HepG2 (cell line): ENCODE results near the gene SH2D3C. TPM values are rescaled to one million over a fixed set of nuclear protein-coding genes. Genes with fewer than 3 reads are reported as not detected.

Experiments
- ATAC-seq: fragments of 200-7000 bp; cut with Tn5 transposase; 3 replicates; pipeline ENCODE4 v1.9.1; 2020; ENCODE audit warnings: mild to moderate bottlenecking, moderate library complexity
- BruUV-seq: library from RNA; stranded (reverse); fragments of 400-500 nt; replicated peaks from 2 replicates; lab custom pipeline; 2021; lab: Mats Ljungman, UMichigan
- CTCF ChIA-PET: fragments of 300-600 bp; formaldehyde crosslinking; extraction: SDS; loops from one replicate; lab custom pipeline; 2021; ENCODE audit warnings: low total read pairs, inconsistent platforms, low intra/inter-chr PET ratio; lab: Yijun Ruan, JAX
- POLR2A ChIA-PET: fragments of 350-600 bp; sonication (Branson Sonifier 250); formaldehyde crosslinking; loops from one replicate; lab custom pipeline; 2020; ENCODE audit warnings: antibody characterized with exemption, inconsistent platforms; lab: Yijun Ruan, JAX
- DNase-seq: peaks from one replicate; pipeline ENCODE4 v3.0.0-alpha.2; 2015; ENCODE audit warnings: low spot score
- FAIRE-seq: peaks from 3 replicates; lab custom pipeline; 2011; peaks lifted over from hg19 to GRCh38; lab: Jason Lieb, UNC
- H2AFZ ChIP-seq: one replicate; pipeline ENCODE4 v1.6.1; 2011; ENCODE audit warnings: low read length, inconsistent platforms
- H3K27ac ChIP-seq: fragments of 300-600 bp; 3 replicates; pipeline ENCODE4 v1.8.0; 2011; ENCODE audit warnings: mixed run types, mild to moderate bottlenecking, mixed read lengths, low read length, inconsistent platforms; ENCODE audit not compliant: insufficient read depth; ENCODE audit errors: extremely low read length
- H3K27me3 ChIP-seq, 2 experiments: fragments of 200-600 bp in 1 of 2; 2 replicates in 1 of 2; 3 replicates in 1 of 2; pipeline versions ENCODE4 v1.6.0 to v1.8.0; 2011; ENCODE audit warnings: low read length in 2 of 2, mild to moderate bottlenecking in 2 of 2, moderate library complexity in 2 of 2, inconsistent platforms in 1 of 2; ENCODE audit not compliant: insufficient read depth in 2 of 2, control insufficient read depth in 1 of 2
- H3K36me3 ChIP-seq, 2 experiments: fragments of 200-600 bp in 1 of 2; replicated peaks in 1 of 2; 2 replicates in 1 of 2; 3 replicates in 1 of 2; pipeline versions ENCODE4 v1.5.1 to v1.8.0; 2011; ENCODE audit warnings: low read length in 2 of 2, inconsistent platforms in 1 of 2; ENCODE audit not compliant: insufficient read depth in 2 of 2, control insufficient read depth in 1 of 2
- H3K4me1 ChIP-seq: 2 replicates; pipeline ENCODE4 v1.5.1; 2012; ENCODE audit warnings: low read length, inconsistent platforms; ENCODE audit not compliant: insufficient read depth
- H3K4me2 ChIP-seq: 2 replicates; pipeline ENCODE4 v1.6.0; 2011; ENCODE audit warnings: low read depth, low read length, inconsistent platforms
- H3K4me3 ChIP-seq, 3 experiments: fragments of 200-600 bp in 1 of 3; sonication (generic), shearing (Covaris generic) in 1 of 3; replicated peaks in 1 of 3; 2 replicates each; pipeline ENCODE4 v1.5.1; 2011 to 2016; ENCODE audit warnings: low read length in 3 of 3, inconsistent platforms in 2 of 3, low read depth in 2 of 3, mild to moderate bottlenecking in 2 of 3, control low read depth in 1 of 3, mixed read lengths in 1 of 3; ENCODE audit not compliant: insufficient read depth in 1 of 3
- H3K79me2 ChIP-seq: one replicate; pipeline ENCODE4 v1.6.1; 2011; ENCODE audit warnings: low read length, inconsistent platforms; ENCODE audit not compliant: insufficient read depth
- H3K9ac ChIP-seq: 2 replicates; pipeline ENCODE4 v1.6.0; 2011; ENCODE audit warnings: mild to moderate bottlenecking, low read depth, low read length, inconsistent platforms; ENCODE audit not compliant: insufficient read depth
- H3K9me3 ChIP-seq: 2 replicates; pipeline ENCODE4 v1.5.1; 2012; ENCODE audit warnings: mild to moderate bottlenecking, low read length
- H4K20me1 ChIP-seq: 2 replicates; pipeline ENCODE4 v1.6.0; 2011; ENCODE audit warnings: inconsistent platforms, mild to moderate bottlenecking, low read length, moderate library complexity; ENCODE audit not compliant: insufficient read depth
- ARNT ChIP-seq: fragments of 450-650 bp; IDR thresholded peaks from 2 replicates; pipeline ENCODE4 v1.6.1; 2017
- ATF7-NPFF ChIP-seq: sonication (generic); formaldehyde crosslinking; IDR thresholded peaks from 2 replicates; pipeline ENCODE4 v1.8.1; 2023; ENCODE audit warnings: mild to moderate bottlenecking, low read depth, missing genetic modification reagents, moderate library complexity
- FIP1L1 ChIP-seq: fragments of 200-400 bp; formaldehyde crosslinking; IDR thresholded peaks from 2 replicates; pipeline ENCODE4 v1.6.1; 2018; ENCODE audit warnings: low read depth, mild to moderate bottlenecking, low read length, moderate library complexity, borderline replicate concordance; ENCODE audit not compliant: insufficient read depth
- MAX ChIP-seq: IDR thresholded peaks from 2 replicates; pipeline ENCODE4 v1.6.1; 2012; ENCODE audit warnings: inconsistent platforms
- NR2C2 ChIP-seq: sonication (generic); formaldehyde crosslinking; IDR thresholded peaks from 2 replicates; pipeline ENCODE4 v1.4.0; 2020; ENCODE audit warnings: missing genetic modification reagents, mild to moderate bottlenecking, moderate library complexity, borderline replicate concordance
- PBX3 ChIP-seq: sonication (generic); formaldehyde crosslinking; IDR thresholded peaks from 2 replicates; pipeline ENCODE4 v1.8.1; 2023; ENCODE audit warnings: missing genetic modification reagents, inconsistent platforms, borderline replicate concordance
- RBFOX2 ChIP-seq: fragments of 200-400 bp; formaldehyde crosslinking; IDR thresholded peaks from 2 replicates; pipeline ENCODE4 v1.6.1; 2017; ENCODE audit warnings: low read depth, mild to moderate bottlenecking, low read length
- SALL1 ChIP-seq: sonication (generic); formaldehyde crosslinking; IDR thresholded peaks from 2 replicates; pipeline ENCODE4 v1.8.0; 2022; ENCODE audit warnings: mild to moderate bottlenecking, missing genetic modification reagents
- THAP11 ChIP-seq: IDR thresholded peaks from 2 replicates; pipeline ENCODE4 v1.6.1; 2016; ENCODE audit warnings: missing biosample characterization, missing genetic modification reagents
- ZNF160 ChIP-seq: sonication (generic); formaldehyde crosslinking; IDR thresholded peaks from 2 replicates; pipeline ENCODE4 v1.8.0; 2022; ENCODE audit warnings: mild to moderate bottlenecking, inconsistent platforms, missing genetic modification reagents
- ZNF367 ChIP-seq: sonication (generic); formaldehyde crosslinking; IDR thresholded peaks from 2 replicates; pipeline ENCODE4 v1.4.0; 2020; ENCODE audit warnings: missing genetic modification reagents, borderline replicate concordance
- WGBS: methylation state at CpG from one replicate; pipeline ENCODE4 v1.1.6; 2017; ENCODE audit warnings: low lambda C conversion rate; 5-methylcytosine and 5-hydroxymethylcytosine counted together
- in situ Hi-C: cut with HindIII; loops from 2 replicates; pipeline ENCODE4 v1.10.0; 2017; ENCODE audit warnings: low pct_unique_long_range_greater_than_20kb; ENCODE audit not compliant: extremely low pct_ligation_motif_present
- intact Hi-C: fragments of 100-400 bp; cut with micrococcal nuclease; formaldehyde crosslinking; loops from one replicate; pipeline ENCODE4 v1.10.0; 2022; ENCODE audit not compliant: unreplicated experiment
- polyA plus RNA-seq, 8 experiments: library from polyadenylated mRNA; depleted of rRNA in 3 of 8; stranded (reverse) in 7 of 8; unstranded in 1 of 8; fragments of >200 nt; fragmentation: Illumina TruSeq in 4 of 8; extraction: Trizol in 4 of 8; gene quantifications; 2 replicates each; pipeline versions ENCODE4 v1.2.1 to v1.2.3, GENCODE V29; 2011 to 2016; ENCODE audit warnings: low read depth in 4 of 8, missing spikeins in 1 of 8, mixed read lengths in 1 of 8; ENCODE audit not compliant: insufficient read depth in 1 of 8
- total RNA-seq, 5 experiments: library from RNA; depleted of rRNA; stranded (reverse); fragments of >200 nt; fragmentation: Illumina TruSeq; extraction: Trizol; gene quantifications; 2 replicates each; pipeline ENCODE4 v1.2.3, GENCODE V29; 2016; ENCODE audit warnings: low read depth in 1 of 5
- TF ChIP-seq, protein P1 (sequence below): sonication (generic); formaldehyde crosslinking; IDR thresholded peaks from 2 replicates; pipeline ENCODE4 v1.4.0; 2020; ENCODE audit warnings: missing genetic modification reagents
- TF ChIP-seq, protein P2 (sequence below): sonication (generic); formaldehyde crosslinking; IDR thresholded peaks from 2 replicates; pipeline ENCODE4 v1.4.0; 2020; ENCODE audit warnings: missing genetic modification reagents, borderline replicate concordance
- TF ChIP-seq, protein P3 (sequence below): IDR thresholded peaks from 2 replicates; pipeline ENCODE4 v1.6.1; 2016; ENCODE audit warnings: mild to moderate bottlenecking

The SH2D3C gene
- total and polyA plus RNA-seq, 2 of the 13 experiments (the other 11 are each of a cell fraction or from before 2014, with no cell fraction given) = not detected

GRCh38 chr9:127751269-127752054 is 27.0 kb downstream of the SH2D3C start:
- FAIRE-seq (no peak), ATAC-seq (peak; percentile 52; the same call in 2 of the 3 replicates), DNase-seq (no peak)
- no peaks in the 10 kb centered on the region for H3K9me3 ChIP-seq
- no peak overlapping the region for H3K4me3 ChIP-seq
- in situ Hi-C loops = no loop called here
- H4K20me1 ChIP-seq = no peaks in the 10 kb centered on the region
- no peak overlapping the region for H3K27ac ChIP-seq
- BruUV-seq = no TSS peak
- H3K79me2 ChIP-seq = no peaks in the 10 kb centered on the region
- H3K27me3 ChIP-seq = peaks cover 3 to 56% of the 10 kb centered on the region in 2 experiments; a peak in 3 of 5 replicates
- ChIA-PET POLR2A (no interaction called here), CTCF (no interaction called here)
- H3K4me1 ChIP-seq = no peaks in the 10 kb centered on the region
- H3K36me3 ChIP-seq = no peaks in the 10 kb centered on the region
- 4% methylated on average over 10 of the region's 10 CpGs for WGBS
- intact Hi-C loops = no loop called here
- H2AFZ ChIP-seq = no peak overlapping the region
- no peak overlapping the region for H3K9ac ChIP-seq
- H3K4me2 ChIP-seq = no peak overlapping the region
- TF ChIP-seq MAX = no peak
- TF ChIP-seq THAP11 (CRISPR knock-in tag) = 0 out of 2 replicates have a peak, but pooled peaks have one; percentile 24
- peak; percentile 41; the same call in 1 of the 2 replicates for TF ChIP-seq SALL1 (CRISPR knock-in tag)
- no peak for TF ChIP-seq RBFOX2
- 0 out of 2 replicates have a peak, but pooled peaks have one; percentile 27 for TF ChIP-seq PBX3
- TF ChIP-seq, protein P1, sequence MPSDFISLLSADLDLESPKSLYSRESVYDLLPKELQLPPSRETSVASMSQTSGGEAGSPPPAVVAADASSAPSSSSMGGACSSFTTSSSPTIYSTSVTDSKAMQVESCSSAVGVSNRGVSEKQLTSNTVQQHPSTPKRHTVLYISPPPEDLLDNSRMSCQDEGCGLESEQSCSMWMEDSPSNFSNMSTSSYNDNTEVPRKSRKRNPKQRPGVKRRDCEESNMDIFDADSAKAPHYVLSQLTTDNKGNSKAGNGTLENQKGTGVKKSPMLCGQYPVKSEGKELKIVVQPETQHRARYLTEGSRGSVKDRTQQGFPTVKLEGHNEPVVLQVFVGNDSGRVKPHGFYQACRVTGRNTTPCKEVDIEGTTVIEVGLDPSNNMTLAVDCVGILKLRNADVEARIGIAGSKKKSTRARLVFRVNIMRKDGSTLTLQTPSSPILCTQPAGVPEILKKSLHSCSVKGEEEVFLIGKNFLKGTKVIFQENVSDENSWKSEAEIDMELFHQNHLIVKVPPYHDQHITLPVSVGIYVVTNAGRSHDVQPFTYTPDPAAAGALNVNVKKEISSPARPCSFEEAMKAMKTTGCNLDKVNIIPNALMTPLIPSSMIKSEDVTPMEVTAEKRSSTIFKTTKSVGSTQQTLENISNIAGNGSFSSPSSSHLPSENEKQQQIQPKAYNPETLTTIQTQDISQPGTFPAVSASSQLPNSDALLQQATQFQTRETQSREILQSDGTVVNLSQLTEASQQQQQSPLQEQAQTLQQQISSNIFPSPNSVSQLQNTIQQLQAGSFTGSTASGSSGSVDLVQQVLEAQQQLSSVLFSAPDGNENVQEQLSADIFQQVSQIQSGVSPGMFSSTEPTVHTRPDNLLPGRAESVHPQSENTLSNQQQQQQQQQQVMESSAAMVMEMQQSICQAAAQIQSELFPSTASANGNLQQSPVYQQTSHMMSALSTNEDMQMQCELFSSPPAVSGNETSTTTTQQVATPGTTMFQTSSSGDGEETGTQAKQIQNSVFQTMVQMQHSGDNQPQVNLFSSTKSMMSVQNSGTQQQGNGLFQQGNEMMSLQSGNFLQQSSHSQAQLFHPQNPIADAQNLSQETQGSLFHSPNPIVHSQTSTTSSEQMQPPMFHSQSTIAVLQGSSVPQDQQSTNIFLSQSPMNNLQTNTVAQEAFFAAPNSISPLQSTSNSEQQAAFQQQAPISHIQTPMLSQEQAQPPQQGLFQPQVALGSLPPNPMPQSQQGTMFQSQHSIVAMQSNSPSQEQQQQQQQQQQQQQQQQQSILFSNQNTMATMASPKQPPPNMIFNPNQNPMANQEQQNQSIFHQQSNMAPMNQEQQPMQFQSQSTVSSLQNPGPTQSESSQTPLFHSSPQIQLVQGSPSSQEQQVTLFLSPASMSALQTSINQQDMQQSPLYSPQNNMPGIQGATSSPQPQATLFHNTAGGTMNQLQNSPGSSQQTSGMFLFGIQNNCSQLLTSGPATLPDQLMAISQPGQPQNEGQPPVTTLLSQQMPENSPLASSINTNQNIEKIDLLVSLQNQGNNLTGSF = 0 out of 2 replicates have a peak, but pooled peaks have one; percentile 46
- TF ChIP-seq FIP1L1 = no peak
- TF ChIP-seq ATF7-NPFF (CRISPR knock-in tag) = no peak
- TF ChIP-seq, protein P2, sequence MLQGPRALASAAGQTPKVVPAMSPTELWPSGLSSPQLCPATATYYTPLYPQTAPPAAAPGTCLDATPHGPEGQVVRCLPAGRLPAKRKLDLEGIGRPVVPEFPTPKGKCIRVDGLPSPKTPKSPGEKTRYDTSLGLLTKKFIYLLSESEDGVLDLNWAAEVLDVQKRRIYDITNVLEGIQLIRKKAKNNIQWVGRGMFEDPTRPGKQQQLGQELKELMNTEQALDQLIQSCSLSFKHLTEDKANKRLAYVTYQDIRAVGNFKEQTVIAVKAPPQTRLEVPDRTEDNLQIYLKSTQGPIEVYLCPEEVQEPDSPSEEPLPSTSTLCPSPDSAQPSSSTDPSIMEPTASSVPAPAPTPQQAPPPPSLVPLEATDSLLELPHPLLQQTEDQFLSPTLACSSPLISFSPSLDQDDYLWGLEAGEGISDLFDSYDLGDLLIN = no peak
- TF ChIP-seq, protein P3, sequence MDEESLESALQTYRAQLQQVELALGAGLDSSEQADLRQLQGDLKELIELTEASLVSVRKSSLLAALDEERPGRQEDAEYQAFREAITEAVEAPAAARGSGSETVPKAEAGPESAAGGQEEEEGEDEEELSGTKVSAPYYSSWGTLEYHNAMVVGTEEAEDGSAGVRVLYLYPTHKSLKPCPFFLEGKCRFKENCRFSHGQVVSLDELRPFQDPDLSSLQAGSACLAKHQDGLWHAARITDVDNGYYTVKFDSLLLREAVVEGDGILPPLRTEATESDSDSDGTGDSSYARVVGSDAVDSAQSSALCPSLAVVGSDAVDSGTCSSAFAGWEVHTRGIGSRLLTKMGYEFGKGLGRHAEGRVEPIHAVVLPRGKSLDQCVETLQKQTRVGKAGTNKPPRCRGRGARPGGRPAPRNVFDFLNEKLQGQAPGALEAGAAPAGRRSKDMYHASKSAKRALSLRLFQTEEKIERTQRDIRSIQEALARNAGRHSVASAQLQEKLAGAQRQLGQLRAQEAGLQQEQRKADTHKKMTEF = no peak
- no peak for TF ChIP-seq NR2C2 (CRISPR knock-in tag)
- no peak for TF ChIP-seq ZNF367 (CRISPR knock-in tag)
- no peak for TF ChIP-seq ZNF160 (CRISPR knock-in tag)
- no peak for TF ChIP-seq ARNT
